ENCODE results near the gene NUDT22.

NUDT22 gene

DNA sequence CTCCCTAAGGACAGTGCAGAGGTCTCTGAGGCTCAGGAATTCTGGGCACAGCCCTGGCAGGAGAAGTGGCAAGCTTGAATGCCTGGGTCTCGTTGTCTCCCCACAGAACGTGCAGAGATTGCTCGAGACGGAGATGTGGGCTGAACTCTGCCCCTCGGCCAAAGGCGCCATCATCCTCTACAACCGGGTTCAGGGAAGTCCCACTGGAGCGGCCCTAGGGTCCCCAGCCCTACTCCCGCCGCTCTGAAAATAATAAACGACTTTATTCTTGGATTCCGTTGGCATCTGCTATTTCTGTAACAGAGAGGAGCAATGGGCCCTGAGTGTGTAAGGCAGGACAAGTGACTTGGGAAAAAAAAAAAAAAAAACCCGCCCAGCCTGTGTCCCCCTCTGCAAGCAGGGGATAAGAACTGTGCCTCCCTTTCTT is 3.7 kb downstream of the NUDT22 start:
- DNase-seq: no peak

DNA sequence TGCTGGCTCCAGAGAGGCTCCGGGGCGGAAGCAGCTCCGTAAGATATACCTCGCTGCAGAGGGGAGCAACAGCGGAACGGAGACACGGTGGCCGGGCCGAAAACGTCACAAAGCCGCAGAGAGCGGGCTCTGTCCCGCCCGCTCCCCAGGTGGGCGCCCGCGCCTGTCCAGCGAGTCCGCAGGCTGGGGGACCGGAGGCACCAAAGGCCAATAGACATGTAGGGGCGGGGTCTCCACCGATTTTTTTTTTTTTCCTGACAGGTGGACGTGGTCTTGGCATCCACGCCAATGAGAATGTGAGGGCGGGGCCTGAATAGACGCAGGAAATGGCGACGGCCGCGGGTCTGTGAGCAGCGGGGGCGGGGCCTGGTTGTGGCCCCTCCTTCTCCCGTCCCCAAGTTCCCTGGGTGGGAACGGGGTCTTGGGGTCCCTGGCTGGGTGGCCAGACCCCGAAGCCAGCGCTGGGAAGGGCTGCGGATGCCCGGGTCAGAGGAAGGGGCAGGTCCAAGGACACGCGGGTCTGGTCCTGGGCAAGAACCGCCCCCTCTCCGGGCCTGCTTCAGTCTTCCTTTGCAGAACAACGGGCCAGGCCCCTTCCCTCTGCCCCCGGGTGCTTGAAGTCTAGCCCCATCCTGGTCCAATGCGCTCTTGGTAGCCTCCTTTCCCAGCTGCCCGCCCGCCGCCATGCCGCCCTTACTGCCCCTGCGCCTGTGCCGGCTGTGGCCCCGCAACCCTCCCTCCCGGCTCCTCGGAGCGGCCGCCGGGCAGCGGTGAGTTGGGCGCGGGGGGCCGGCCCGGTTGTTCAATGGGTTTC is 4.3 kb downstream of the NUDT22 start, which contains the start of gene DNAJC4:
TSS of gene DNAJC4 (plus strand) at position 378 of the 814 bp plus-strand sequence. CDS start at position 685, 307 bp downstream.
- DNase-seq: peak; percentile 91

DNA sequence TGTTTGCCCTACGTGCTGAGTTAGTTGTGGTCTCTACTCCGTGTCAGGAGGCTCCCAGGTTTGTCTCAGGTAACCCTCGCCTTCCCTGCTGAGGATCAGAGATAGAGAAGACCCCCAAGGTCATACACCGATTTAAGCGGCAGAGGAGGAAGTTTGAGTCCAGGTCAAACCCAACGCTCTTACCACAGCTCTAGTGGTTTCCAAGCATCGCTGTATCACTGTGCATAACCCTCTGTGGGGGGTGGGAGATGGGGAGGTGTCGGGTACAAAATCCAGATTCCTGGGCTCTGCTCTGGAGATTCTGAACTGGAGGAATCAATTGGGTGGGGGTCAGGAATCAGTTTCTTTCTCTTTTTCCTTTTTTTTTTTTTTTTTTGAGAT is 4.9 kb downstream of the NUDT22 start:
- DNase-seq: no peak

DNA sequence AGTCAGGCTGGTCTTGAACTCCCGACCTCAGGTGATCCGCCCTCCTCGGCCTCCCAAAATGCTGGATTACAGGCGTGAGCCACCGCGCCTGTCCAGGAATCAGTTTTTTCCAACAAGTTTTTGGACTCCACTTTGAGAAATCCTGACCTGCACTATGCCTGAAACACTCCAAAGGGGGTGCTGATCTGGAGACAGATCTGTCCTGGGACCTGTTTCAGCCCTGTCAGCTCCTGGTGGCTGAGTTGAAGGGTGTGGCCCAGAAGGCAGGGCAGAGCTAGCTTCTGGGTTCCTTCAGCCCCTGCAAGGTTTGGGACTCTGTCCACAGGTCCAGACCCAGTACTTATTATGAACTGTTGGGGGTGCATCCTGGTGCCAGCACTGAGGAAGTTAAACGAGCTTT is 5.5 kb downstream of the NUDT22 start:
- DNase-seq: no peak

DNA sequence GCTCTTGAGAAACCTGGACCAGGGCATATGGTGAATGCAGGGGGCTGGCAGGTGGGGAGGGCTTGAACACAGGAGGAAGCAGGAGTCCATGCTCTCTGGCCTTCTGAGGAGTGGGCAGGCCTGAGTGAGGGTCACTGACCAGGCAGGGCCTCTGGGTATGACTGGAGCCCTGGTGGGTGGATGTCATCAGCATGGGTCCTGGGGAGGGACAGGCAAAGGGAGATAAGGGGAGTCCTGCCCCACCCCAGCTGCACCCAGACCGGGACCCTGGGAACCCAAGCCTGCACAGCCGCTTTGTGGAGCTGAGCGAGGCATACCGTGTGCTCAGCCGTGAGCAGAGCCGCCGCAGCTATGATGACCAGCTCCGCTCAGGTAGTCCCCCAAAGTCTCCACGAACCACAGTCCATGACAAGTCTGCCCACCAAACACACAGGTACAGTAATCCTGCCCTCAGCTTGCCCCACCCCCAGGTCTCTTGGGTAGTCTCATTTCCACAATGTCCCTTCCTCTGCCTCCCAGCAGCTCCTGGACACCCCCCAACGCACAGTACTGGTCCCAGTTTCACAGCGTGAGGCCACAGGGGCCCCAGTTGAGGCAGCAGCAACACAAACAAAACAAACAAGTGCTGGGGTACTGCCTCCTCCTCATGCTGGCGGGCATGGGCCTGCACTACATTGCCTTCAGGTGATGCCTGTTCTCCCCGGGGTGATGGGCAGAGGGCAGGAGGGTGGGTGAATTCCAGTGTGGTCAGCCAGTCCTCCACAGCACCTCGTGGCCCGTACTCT is 6.3 kb downstream of the NUDT22 start:
- no peak for DNase-seq

DNA sequence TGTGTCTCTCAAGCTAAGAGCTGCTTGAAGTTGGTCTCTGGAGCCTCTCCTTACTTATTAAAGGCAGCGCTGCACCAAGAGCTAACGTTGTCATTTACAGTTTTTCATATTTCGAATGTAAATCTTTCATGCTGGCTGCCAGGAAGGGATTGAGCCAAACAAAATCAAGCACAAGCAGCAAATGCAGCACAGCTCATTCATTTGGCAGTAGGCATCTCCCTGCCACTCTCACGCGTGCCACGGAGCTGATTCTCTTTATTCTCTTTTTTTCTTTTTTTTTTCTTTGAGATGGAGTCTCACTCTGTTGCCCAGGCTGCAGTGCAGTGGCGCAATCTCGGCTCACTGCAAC is 6.9 kb downstream of the NUDT22 start:
- no peak for DNase-seq

DNA sequence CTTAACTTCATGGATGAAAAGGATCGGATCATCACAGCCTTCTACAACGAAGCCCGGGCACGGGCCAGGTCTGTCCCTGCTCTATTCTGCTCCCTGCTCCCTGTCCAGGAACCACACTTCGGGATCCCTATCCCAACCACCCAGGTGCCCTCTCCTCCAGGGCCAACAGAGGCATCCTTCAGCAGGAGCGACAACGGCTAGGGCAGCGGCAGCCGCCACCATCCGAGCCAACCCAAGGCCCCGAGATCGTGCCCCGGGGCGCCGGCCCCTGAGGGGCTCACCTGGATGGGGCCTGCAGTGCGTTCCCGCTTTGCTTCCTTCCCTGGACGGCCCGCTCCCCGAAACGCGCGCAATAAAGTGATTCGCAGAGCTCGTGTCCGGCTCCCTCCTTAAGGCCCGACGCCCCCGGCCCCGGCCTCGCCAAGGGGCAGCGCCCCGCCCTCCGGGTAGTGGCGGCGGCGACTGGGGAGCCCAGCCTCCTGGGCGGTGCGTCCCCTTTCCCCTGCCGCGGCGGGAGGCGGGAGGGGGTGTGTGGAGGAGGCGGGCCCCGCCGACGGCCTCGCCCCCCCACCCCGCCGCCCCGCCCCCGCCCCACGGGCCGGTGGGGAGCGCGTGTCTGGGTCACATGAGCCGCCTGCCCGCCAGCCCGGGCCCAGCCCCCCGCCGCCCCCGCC is 8.0 kb downstream of the NUDT22 start, which contains the start of gene VEGFB:
TSS of gene VEGFB (plus strand) at position 672 of the 674 bp plus-strand sequence. CDS start 250 bp downstream, outside the sequence.
- peak; percentile 81 for DNase-seq

DNA sequence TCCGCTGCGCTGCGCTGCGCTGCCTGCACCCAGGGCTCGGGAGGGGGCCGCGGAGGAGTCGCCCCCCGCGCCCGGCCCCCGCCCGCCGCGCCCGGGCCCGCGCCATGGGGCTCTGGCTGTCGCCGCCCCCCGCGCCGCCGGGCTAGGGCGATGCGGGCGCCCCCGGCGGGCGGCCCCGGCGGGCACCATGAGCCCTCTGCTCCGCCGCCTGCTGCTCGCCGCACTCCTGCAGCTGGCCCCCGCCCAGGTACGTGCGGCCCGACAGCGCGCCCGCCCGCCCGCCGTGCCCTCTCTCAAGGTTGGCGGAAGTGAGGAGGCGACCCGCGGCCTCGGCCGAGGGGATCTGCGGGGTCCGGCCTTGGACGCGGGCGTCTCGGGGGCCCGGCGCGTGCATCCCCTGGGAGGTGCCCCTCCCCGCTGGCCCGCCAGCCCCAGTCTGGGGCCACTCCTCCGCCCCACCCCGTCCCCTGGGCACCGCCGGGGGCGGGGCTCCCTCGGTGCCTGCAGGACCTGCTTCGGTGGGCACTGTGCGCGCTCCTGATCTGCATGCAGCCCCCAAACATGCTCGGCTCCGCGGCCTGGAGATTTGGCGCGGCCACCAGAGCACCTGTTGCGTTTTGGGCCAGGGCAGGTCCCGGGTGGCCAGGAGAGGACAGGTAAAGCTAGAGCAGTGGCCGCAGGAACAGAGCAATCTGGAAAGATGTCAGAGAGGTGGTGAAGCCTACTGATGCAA is 8.7 kb downstream of the NUDT22 start:
- DNase-seq: peak; percentile 45 to 50

DNA sequence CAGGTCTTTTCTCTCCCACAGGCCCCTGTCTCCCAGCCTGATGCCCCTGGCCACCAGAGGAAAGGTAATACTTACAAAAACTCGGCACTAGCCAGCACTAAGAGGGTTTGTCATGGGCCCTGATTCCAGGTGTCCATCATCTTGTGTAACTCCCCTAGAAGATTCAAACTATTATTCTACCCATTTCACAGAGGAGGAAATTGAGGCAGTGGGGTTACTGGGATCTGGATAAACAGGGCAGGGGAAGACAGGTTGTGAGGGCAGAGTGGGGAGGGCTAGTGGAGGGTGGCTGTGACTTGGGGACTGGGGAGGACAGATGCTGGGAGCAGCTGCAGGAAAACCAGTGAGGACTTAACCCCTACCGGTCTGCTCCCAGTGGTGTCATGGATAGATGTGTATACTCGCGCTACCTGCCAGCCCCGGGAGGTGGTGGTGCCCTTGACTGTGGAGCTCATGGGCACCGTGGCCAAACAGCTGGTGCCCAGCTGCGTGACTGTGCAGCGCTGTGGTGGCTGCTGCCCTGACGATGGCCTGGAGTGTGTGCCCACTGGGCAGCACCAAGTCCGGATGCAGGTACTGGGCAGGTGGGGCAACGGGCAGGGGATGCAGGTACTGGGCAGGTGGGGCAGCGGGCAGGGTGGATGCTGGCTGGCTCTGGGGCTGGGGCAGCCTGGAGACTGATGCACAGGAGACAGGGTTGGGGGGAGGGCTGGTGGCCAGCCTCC is 9.5 kb downstream of the NUDT22 start:
- DNase-seq: no peak

DNA sequence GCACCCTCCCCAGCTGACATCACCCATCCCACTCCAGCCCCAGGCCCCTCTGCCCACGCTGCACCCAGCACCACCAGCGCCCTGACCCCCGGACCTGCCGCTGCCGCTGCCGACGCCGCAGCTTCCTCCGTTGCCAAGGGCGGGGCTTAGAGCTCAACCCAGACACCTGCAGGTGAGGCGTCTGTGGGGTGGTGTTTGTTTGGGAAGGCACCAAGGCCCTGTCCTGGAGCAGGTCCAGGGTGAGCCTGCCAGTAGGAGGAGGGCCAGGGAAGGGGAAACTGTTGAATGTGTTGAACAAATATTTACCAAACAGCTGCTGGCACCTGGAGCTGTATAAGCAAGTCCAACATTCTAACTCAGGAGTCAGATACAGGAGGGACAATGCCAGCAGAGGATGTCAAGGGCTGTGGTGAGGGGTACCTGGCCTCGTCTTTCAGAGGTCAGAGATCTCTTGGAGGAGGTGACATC is 11.4 kb downstream of the NUDT22 start:
- DNase-seq: no peak

DNA sequence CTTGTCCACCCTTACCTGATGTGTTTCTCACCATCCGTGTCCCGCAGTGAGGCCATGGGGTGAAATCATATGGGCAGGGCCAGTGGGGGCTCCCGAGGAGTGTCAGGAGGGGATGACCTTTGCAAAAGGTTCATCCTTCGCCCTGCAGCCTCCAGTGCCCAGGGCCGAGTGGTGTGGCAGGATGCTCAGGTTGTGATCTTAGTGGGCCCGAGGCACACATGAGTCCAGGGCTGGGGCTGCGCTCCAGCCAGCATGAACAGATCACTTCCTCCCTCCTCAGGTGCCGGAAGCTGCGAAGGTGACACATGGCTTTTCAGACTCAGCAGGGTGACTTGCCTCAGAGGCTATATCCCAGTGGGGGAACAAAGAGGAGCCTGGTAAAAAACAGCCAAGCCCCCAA is 12.0 kb downstream of the NUDT22 start:
- no peak for DNase-seq

DNA sequence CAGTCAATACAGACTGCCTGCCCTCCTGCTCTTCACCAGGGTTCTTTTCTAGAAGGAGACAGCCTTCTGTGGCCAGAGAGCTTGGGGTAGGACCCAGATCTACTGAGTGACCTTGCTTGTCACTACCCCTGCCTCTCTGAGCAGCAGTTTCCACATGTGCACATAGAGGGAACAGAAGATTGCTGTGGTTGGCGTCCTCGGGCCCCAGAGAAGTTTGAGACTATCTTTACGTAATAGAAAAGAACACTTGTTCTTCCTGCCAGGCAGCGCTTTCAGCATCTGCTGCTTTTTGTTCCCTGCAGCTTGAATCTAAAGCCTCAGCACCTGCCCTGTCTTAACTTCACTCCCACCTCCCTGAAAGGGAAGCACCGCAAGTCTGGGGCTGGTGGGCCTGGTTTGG is 12.9 kb downstream of the NUDT22 start:
- peak in 1 of 2 donors; percentile 27 for DNase-seq

DNA sequence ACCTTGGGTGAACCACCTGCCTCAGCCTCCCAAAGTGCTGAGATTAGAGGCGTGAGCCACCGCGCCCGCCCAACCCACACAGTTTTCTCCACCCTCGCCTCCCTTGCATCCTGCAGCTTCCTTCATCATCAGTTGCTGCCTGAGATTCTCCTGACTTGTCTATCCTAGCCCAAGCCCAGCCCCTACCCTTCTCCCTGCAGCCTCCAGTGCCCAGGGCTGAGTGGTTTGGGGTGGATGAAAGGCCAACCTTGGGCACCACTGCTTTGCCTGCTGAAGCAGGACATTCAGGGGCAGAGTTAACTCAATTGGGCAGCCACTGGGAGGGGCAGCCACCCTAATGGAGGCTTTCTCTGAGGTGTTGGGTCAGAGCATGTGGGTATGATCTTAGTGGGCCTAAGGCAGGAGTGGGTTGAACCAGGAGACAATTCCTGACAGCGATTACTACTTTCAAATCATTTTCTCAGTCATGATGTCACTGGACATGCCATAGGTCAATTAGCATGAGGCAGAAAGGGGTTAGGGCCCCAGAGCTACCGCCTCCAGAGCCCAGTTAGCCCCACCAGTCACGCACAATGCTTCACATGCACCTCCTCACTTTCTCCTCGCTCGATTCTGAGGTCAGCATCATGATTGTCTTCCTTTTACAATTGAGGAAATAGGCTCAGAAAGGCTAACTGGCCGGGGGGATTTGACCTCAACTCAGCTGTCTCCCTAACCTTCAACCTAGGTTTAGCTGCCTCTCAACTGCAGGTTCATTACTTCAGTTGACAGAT is 13.8 kb downstream of the NUDT22 start:
- peak in 1 of 2 donors; percentile 83 for DNase-seq

DNA sequence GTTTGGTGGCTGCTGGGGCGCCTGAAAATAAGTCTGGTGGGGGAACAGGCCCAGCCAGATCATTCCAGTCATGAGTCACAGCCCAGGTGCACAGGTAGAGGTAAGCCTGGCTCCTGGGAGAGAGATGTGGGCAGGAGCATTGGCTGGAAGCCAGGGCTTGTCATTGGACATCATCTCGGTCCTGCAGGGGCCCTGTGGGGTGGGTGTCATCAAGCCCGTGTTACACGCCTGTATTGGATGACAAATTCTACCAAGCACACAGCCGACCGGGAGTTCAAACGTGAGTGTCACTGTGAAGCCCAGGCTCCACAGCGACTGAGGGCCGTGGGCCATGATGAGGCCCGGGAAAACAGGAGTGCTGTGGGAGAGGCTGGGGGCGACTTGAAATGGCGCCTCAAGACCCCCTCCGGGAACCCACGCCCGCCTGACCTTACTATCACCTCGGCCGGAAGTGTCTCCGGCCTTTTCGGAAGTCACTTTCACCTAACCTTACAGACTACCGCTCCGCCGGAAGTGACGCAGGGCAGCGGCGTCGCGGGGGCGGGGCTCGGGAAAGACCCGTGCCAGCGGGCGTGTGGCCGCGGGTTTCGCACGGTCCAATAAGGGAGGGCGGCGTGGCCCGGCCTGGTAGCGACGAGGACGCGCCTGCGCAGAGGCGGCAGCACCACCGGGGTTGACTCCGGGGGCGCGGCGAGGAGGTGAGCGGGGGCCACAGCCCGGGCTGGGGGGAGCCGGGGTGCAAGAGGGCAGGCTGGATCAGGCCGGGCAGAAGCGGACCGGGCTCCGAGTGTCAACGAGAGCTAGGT is 14.6 kb downstream of the NUDT22 start, which contains the start of gene FKBP2:
TSS of gene FKBP2 (plus strand) at position 661 of the 806 bp plus-strand sequence. CDS start 1,293 bp downstream, outside the sequence.
- DNase-seq: peak; percentile 99

DNA sequence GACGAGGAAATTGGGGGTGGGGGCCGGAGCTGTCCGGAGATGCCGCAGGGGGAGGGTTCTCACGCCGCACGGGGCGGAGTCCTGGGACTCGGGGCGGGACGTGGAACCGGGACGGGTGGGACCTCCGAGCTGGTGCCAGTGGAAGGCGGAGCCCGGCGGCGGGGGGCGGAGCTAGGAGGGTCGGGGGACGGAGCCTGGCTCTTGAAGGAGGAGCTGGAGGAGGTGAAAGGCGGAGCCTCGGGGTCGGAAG is 15.1 kb downstream of the NUDT22 start:
- DNase-seq: peak in 1 of 2 donors; percentile 100

DNA sequence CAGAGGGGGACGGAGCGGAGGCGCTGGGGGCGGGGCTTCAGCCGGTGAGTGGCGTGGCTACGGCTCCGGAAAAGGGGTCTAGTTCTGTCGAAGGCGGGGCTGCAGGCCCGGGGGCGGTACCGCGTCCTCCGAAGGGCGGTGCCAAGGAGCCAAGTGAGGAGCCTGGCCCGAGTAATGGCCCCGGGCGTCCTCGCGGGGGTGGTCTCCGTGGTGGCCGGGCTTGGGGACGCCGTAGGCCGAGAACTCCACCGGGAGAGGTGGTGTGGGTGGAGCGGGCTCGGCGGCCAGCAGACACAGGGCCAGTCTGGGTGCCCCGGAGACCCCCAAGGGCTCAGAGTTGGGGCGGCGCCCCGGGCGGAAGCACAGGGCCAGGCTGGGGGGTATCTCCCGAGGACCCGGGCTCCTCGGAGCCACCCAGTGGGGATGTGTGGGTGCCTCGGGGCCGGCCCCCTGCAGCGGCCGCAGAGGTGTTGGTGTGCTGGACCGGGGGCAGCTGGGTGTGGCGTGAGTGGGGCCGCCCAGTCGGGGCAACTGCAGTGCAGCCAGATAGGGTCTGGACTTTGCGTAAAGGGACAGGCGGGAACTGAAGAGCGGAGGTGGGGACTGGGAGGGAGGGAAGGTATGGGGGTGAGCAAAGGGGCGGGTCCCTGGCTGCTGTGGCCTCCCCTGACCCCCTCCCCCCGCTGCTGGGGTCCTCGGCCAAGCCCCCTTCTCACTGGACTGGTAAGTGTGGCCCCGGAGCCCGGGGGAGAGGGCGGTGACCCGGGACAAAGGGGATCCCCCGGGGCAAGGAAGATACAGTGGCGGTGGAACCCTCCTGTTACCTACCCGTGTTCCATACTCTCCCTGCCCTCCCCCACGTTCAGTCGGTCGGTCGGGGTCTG is 15.7 kb downstream of the NUDT22 start:
- DNase-seq: peak; percentile 16 to 99

DNA sequence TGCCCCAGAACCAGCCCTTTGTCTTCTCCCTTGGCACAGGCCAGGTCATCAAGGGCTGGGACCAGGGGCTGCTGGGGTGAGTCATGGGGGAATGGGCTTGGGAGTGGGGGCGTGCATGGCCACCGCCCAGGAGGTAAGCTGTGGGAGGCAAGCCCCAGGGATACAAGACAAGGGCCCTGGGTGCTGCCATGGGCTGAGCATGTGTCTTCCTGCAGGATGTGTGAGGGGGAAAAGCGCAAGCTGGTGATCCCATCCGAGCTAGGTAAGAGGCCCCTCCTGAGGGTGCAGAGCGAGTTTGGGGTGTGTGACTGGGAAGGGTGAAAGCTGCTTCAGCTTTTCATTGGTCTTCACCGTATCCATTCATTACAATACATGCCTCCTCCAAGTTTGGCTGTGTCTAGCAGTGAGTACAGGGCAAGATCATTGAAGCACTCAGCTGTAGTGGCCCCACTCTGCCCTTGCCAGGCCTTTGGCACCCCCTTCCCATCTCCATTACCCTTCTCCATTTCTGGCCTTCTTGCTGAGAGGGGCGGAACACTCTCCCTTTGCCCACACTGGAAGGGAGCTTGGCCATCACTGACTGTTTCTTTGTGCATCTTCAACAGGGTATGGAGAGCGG is 17.3 kb downstream of the NUDT22 start:
- no peak for DNase-seq

DNA sequence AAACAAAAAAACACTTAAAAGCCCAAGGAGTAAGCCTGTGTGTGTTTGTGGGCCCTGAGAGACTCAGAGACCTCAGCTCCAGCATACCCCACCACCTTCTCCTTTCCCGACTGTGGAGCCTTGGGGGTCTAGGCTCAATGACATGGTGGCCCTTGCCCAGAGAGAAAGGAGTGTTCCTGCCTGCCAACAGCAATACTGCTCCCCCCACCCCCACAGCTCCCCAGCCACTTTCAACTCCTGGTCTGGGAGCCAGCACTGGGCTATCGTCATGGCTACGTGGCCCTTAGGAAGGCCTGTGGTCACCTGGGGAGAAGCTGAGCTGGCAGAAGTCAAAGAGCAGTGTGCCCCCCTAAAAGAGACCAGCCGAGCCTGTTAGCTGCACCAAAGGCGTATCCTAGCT is 18.0 kb downstream of the NUDT22 start:
- DNase-seq: no peak

DNA sequence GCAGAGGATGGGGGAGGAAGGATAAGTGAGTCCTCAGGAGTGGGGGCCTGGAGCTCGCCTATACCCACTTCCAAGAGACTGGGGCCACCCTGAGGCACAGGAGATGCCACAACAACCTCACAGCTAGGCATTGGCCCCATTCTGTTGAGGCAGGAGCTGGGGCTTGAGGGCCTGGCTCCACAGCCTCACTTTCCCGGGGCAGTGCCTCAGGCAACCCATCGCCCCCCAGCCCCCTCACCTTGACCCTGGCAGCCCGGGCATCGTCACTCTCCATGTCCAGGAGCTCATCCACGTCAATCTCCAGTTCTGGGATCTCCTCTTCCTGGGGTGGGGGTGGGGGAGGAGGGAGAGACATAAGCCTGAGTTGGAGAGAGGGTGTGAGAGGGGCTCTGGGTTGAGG is 18.9 kb downstream of the NUDT22 start:
- DNase-seq: no peak

All from CD4-positive, alpha-beta T cell treated with Interleukin-1 beta for 1 hour (primary cell).